NCI-H82 treated with DMSO at 0.1 percent for 48 hours (cell line): ENCODE measurements around the gene SYMPK.
A peak's percentile ranks its signal among the peaks of the same experiment; 100 is the strongest.

ENCODE experiments used
- DNase-seq: peaks from one replicate; lab custom pipeline; 2025; ENCODE audit not compliant: unreplicated experiment; lab: John Stamatoyannopoulos, UW

Gene SYMPK

GRCh38 chr19:45826934-45827333, 36.0 kb downstream of the SYMPK start:
- DNase-seq, result no peak

GRCh38 chr19:45825917-45826893, 36.7 kb downstream of the SYMPK start:
- no peak for DNase-seq

GRCh38 chr19:45825263-45825605, 37.7 kb downstream of the SYMPK start:
- DNase-seq, result no peak

GRCh38 chr19:45824531-45825262, 38.2 kb downstream of the SYMPK start:
- no peak for DNase-seq

GRCh38 chr19:45824041-45824471, 38.9 kb downstream of the SYMPK start:
- no peak for DNase-seq

GRCh38 chr19:45823182-45823581, 39.8 kb downstream of the SYMPK start:
- no peak for DNase-seq

- no peak for DNase-seq
These were observed 40.2 kb downstream of the SYMPK start for GRCh38 chr19:45822716-45823115.

- no peak for DNase-seq
These were observed 41.4 kb downstream of the SYMPK start for GRCh38 chr19:45821570-45821969.

GRCh38 chr19:45821103-45821521, 41.8 kb downstream of the SYMPK start:
- no peak for DNase-seq

- DNase-seq, result no peak
These were observed 42.4 kb downstream of the SYMPK start for GRCh38 chr19:45820413-45821102.

GRCh38 chr19:45819769-45820168, 43.2 kb downstream of the SYMPK start:
- no peak for DNase-seq

- no peak for DNase-seq
These were observed 45.1 kb downstream of the SYMPK start for GRCh38 chr19:45817725-45818301.

GRCh38 chr19:45817010-45817724, 45.8 kb downstream of the SYMPK start:
- DNase-seq, result peak; percentile 77

GRCh38 chr19:45816236-45817009, 46.5 kb downstream of the SYMPK start:
- DNase-seq, result no peak

- no peak for DNase-seq
These were observed 47.3 kb downstream of the SYMPK start for GRCh38 chr19:45815481-45816216.

GRCh38 chr19:45814851-45815480, 48.0 kb downstream of the SYMPK start, which contains the start of gene RSPH6A:
Gene RSPH6A, minus strand, starts transcription at chr19:45815308. Its CDS starts 132 bp downstream, at chr19:45815176.
- no peak for DNase-seq

GRCh38 chr19:45814166-45814780, 48.7 kb downstream of the SYMPK start:
- no peak for DNase-seq

- no peak for DNase-seq
These were observed 50.6 kb downstream of the SYMPK start for GRCh38 chr19:45812297-45812696.
